Esophagus squamous epithelium (tissue), 4 donors: ENCODE measurements around the gene CEP57L1.

Experiments
- CTCF ChIP-seq, 6 experiments: fragments of 450-650 bp in 4 of 6; fragments of 200-600 bp in 2 of 6; sonication (generic) in 2 of 6; IDR thresholded peaks; one replicate each; pipeline ENCODE4 v1.5.1; 2016 to 2019; ENCODE audit warnings: antibody characterized with exemption in 6 of 6, mild to moderate bottlenecking in 4 of 6, moderate library complexity in 4 of 6
- POLR2A ChIP-seq, 4 donors: fragments of 450-650 bp; IDR thresholded peaks; one replicate each; pipeline ENCODE4 v1.6.1; 2017; ENCODE audit warnings: antibody characterized with exemption in 4 of 4, mild to moderate bottlenecking in 4 of 4, moderate library complexity in 3 of 4

GRCh38 chr6:109079981-109080380, 15.3 kb upstream of the CEP57L1 start:
- TF ChIP-seq CTCF (IDR thresholded peaks at IDR 0.05) (no peak), POLR2A (IDR thresholded peaks at IDR 0.05) (no peak)
